NCI-H1105 (cell line): ENCODE data around the gene CDY1B.
"Not testable (repeated sequence)": the region's sequence is repeated elsewhere in the genome, so short reads cannot be mapped to it uniquely, and the experiment has no call there.

Experiments used
- DNase-seq: peaks from one replicate; lab custom pipeline; 2025; lab: John Stamatoyannopoulos, UW

Gene CDY1B, protein sequence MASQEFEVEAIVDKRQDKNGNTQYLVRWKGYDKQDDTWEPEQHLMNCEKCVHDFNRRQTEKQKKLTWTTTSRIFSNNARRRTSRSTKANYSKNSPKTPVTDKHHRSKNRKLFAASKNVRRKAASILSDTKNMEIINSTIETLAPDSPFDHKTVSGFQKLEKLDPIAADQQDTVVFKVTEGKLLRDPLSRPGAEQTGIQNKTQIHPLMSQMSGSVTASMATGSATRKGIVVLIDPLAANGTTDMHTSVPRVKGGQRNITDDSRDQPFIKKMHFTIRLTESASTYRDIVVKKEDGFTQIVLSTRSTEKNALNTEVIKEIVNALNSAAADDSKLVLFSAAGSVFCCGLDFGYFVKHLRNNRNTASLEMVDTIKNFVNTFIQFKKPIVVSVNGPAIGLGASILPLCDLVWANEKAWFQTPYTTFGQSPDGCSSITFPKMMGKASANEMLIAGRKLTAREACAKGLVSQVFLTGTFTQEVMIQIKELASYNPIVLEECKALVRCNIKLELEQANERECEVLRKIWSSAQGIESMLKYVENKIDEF

DNA sequence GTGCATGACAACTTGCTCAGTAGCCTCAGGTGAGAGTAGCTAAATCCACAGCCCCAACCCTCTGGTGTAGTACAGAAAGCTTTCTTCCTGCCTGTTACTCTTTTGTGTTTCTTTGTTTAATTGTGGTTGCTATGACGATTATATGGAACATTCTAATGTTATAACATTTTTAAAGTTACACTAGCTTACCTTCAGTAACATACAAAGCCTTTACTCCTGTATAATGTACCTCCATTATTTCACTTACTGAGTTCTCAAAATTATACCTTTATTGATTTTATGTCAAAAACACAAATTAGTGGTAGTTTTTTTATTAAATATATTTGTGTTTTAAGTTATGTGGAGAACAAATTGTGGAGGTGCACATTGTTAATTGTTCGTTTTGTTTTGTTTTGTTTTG is at the start of gene CDY1B:
Gene CDY1B, minus strand, starts transcription at position 101 of the 400 bp plus-strand sequence. CDS start 331 bp downstream, outside the sequence.
- DNase-seq: not testable (repeated sequence)

- not testable (repeated sequence) for DNase-seq
Observed at GRCh38 chrY:24049525-24049924, 1.7 kb upstream of the CDY1B start.

- DNase-seq: not testable (repeated sequence)
Observed at GRCh38 chrY:24043209-24043608, 4.6 kb downstream of the CDY1B start.

DNA sequence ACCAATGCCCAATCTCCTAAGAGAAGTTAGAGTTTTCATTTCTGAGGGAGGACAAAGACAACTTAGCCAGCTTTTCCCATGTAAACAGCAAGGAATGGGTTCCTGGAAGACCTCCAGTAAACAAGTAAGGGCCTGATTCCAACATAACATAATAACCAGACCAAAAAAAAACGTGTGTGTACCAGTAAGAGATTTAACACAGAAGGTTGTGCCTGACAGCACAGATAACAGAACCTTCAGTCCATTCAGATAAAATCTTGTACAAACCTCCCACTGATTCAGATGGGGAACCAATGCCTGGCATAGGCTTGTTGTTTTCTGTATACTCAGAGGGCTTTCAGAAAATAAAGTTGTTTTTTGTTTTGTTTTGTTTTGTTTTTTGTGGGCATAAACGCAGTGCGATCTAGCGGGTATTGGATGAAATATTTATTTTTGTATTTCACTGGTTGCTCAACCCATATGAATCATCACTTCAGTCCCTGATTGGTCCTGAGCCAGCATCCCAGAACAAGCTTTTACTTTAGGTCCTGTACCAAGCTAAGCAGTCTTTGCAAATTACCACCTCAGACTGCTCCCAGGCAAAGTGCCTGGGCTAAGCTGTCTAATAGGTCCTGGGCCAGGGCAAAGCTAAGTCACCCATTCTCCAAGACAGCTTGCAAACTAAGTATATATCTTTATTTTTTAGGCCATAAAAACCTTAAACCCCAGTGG is 8.7 kb downstream of the CDY1B start:
- not testable (repeated sequence) for DNase-seq

- not testable (repeated sequence) for DNase-seq
Observed at GRCh38 chrY:24026212-24027103, 21.4 kb downstream of the CDY1B start.
